Middle frontal gyrus (tissue), 1 donor: ENCODE data around the gene SCUBE3.

Experiments used
- DNase-seq: peaks from one replicate; pipeline ENCODE4 v3.0.0-alpha.2; 2015; ENCODE audit warnings: low spot score; ENCODE audit errors: extremely low spot score

Gene SCUBE3

DNA sequence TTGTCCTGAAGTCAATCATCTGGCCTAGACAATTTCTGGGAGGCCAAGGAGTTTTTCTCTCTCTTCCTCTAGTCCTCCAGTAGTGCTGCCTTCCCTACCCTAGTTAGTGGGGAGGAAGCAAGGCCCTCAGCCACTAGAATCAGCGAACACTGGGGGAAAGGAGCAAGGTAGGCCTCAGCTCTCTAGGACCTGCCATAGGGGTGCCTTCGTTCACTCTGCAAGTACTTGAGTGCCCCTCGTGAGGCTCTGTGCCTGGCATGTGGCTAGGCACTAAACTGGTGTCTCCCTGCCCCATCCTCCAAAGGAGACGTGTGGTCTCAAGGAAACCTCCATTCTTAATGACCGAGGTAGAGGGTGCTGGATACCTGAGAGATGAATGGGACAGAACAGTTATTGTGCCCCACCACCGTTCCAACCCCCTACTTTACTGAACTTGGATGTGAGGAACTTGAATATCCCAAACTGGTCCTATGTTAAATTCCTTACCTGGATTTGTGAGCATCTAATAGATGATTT, 84.9 kb downstream of the SCUBE3 start:
- DNase-seq, result no peak

DNA sequence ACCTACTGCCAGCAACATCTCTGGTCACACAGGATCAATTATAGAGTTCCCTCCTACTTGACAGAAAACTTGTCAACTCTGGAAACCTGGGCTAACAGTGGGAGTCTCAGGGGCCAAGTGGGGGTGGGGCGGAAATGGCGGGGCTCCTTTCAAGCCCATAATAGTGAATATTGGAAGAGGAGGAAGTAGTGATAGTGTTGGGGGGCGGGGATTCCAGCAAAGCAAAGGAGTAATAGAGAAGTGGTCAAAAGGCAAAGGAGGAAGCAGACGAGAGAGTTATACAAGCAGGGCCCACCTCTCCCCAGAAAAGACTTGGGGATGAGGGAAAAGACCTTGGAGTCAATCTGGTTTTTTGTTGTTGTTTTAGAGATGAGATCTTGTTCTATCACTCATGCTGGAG, 85.9 kb downstream of the SCUBE3 start:
- DNase-seq, result no peak

DNA sequence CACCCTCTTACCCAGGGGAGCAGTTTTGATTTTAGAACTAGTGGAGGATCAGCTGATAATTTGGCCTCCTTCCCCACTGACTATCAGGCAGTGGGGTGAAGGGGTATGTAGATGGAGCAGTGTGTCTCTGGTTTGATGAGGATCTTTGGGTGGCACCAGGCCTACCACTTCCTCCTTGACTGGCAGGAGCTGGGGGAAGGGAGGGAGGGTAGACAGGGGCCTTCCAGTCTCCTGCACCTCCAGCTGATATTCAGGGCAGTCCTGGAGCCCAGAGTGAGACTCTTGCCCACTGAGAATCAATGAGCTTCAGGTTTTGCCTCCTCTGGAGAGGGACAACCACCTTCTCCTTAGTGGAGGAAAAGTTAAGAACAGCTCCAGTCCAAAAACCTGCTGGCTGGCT, 87.1 kb downstream of the SCUBE3 start:
- DNase-seq, result no peak
